GM19025 (cell line): Measurements from ENCODE around the gene DIPK2B.

ENCODE experiments used
- ATAC-seq: cut with Tn5 transposase; IDR thresholded peaks from one replicate; pipeline ENCODE4 v1.9.1; 2021; ENCODE audit warnings: mild to moderate bottlenecking, low read depth, moderate library complexity; ENCODE audit not compliant: unreplicated experiment

DIPK2B gene

GRCh38 chrX:45164021-45164621, 36.6 kb downstream of the DIPK2B start:
- no peak for ATAC-seq

- ATAC-seq: no peak
Observed at GRCh38 chrX:45157647-45158046, 43.0 kb downstream of the DIPK2B start.

- ATAC-seq: no peak
Observed at GRCh38 chrX:45154462-45154861, 46.2 kb downstream of the DIPK2B start.

GRCh38 chrX:45154033-45154360, 46.7 kb downstream of the DIPK2B start:
- ATAC-seq: no peak
